ENCODE measurements around the gene CCDC190.
"Not testable (repeated sequence)": the region's sequence is repeated elsewhere in the genome, so short reads cannot be mapped to it uniquely, and the experiment has no call there.

Gene CCDC190

GRCh38 chr1:162861101-162861500 is at the start of gene CCDC190:
CCDC190 (minus strand) TSS chr1:162861175; CDS start chr1:162859646, 1,529 bp downstream.
- no peak for DNase-seq (ENCODE audit: low read depth in 2 of 2)

- DNase-seq (ENCODE audit: low read depth in 2 of 2), result no peak
These were observed 49.2 kb upstream of the CCDC190 start for GRCh38 chr1:162910161-162910560.

GRCh38 chr1:162908780-162909179 is 47.8 kb upstream of the CCDC190 start:
- no peak for DNase-seq (ENCODE audit: low read depth in 2 of 2)

- DNase-seq (ENCODE audit: low read depth in 2 of 2), result no peak
These were observed 47.3 kb upstream of the CCDC190 start for GRCh38 chr1:162908236-162908635.

- DNase-seq (ENCODE audit: low read depth in 2 of 2), result no peak
These were observed 45.5 kb upstream of the CCDC190 start for GRCh38 chr1:162906485-162906884.

GRCh38 chr1:162905174-162906158 is 44.5 kb upstream of the CCDC190 start:
- DNase-seq (ENCODE audit: low read depth in 2 of 2), result no peak

- DNase-seq (ENCODE audit: low read depth in 2 of 2), result no peak
These were observed 43.6 kb upstream of the CCDC190 start for GRCh38 chr1:162904579-162904978.

GRCh38 chr1:162904023-162904422 is 43.0 kb upstream of the CCDC190 start:
- no peak for DNase-seq (ENCODE audit: low read depth in 2 of 2)

- DNase-seq (ENCODE audit: low read depth in 2 of 2), result no peak
These were observed 42.3 kb upstream of the CCDC190 start for GRCh38 chr1:162903246-162903645.

GRCh38 chr1:162902416-162902815 is 41.4 kb upstream of the CCDC190 start:
- DNase-seq (ENCODE audit: low read depth in 2 of 2), result no peak

GRCh38 chr1:162901243-162901642 is 40.3 kb upstream of the CCDC190 start:
- DNase-seq (ENCODE audit: low read depth in 2 of 2), result no peak

GRCh38 chr1:162899422-162900146 is 38.6 kb upstream of the CCDC190 start:
- no peak for DNase-seq (ENCODE audit: low read depth in 2 of 2)

- DNase-seq (ENCODE audit: low read depth in 2 of 2), result no peak
These were observed 32.6 kb upstream of the CCDC190 start for GRCh38 chr1:162893612-162893908.

- DNase-seq (ENCODE audit: low read depth in 2 of 2), result no peak
These were observed 32.1 kb upstream of the CCDC190 start for GRCh38 chr1:162892906-162893611.

- DNase-seq (ENCODE audit: low read depth in 2 of 2), result no peak
These were observed 29.0 kb upstream of the CCDC190 start for GRCh38 chr1:162889989-162890388.

- DNase-seq (ENCODE audit: low read depth in 2 of 2), result no peak
These were observed 25.7 kb upstream of the CCDC190 start for GRCh38 chr1:162886705-162887104.

- DNase-seq (ENCODE audit: low read depth in 2 of 2), result no peak
These were observed 24.3 kb upstream of the CCDC190 start for GRCh38 chr1:162885265-162885664.

- DNase-seq (ENCODE audit: low read depth in 2 of 2), result no peak
These were observed 23.9 kb upstream of the CCDC190 start for GRCh38 chr1:162884831-162885230.

- no peak for DNase-seq (ENCODE audit: low read depth in 2 of 2)
These were observed 21.3 kb upstream of the CCDC190 start for GRCh38 chr1:162882248-162882674.

- no peak for DNase-seq (ENCODE audit: low read depth in 2 of 2)
These were observed 20.6 kb upstream of the CCDC190 start for GRCh38 chr1:162881590-162881989.

GRCh38 chr1:162880617-162881016 is 19.6 kb upstream of the CCDC190 start:
- not testable (repeated sequence) for DNase-seq (ENCODE audit: low read depth in 2 of 2)

GRCh38 chr1:162878000-162878596 is 17.1 kb upstream of the CCDC190 start:
- DNase-seq (ENCODE audit: low read depth in 2 of 2), result peak in 1 of 2 donors; percentile 5

All from stimulated activated CD8-positive, alpha-beta memory T cell treated with anti-CD3 and anti-CD28 coated beads, Interleukin-2, amount 100 ng/mL, for 48 hours (primary cell).